Measurements from ENCODE around the gene GRM4.

GRM4 gene

GRCh38 chr6:34000281-34000680 is 145.6 kb downstream of the GRM4 start:
- ChIA-PET CTCF (interaction anchor here (0.5 to 0.7 kb wide), 2 partner anchors 584 to 616 kb away, joined by 3 read pairs; no protein-coding TSS in a partner anchor), POLR2A (ENCODE audit: low non-redundant PET) (no interaction called here)
- DNase-seq (ENCODE audit: low spot score) = no peak
- H3K27ac ChIP-seq = no peak overlapping the region
- no peak for TF ChIP-seq CTCF (conservative IDR thresholded peaks at IDR 0.05; ENCODE audit: low read depth)

GRCh38 chr6:33999567-33999966 is 146.3 kb downstream of the GRM4 start:
- no peak overlapping the region for H3K27ac ChIP-seq
- TF ChIP-seq CTCF (conservative IDR thresholded peaks at IDR 0.05; ENCODE audit: low read depth) = no peak
- no peak for DNase-seq (ENCODE audit: low spot score)
- POLR2A ChIA-PET (ENCODE audit: low non-redundant PET) = no interaction called here
- CTCF ChIA-PET = interaction anchor here (0.5 to 1.0 kb wide), 4 partner anchors 26 to 615 kb away, joined by 3 read pairs; no protein-coding TSS in a partner anchor

GRCh38 chr6:33998660-33999059 is 147.2 kb downstream of the GRM4 start:
- H3K27ac ChIP-seq = no peak overlapping the region
- no peak for TF ChIP-seq CTCF (conservative IDR thresholded peaks at IDR 0.05; ENCODE audit: low read depth)
- ChIA-PET POLR2A (ENCODE audit: low non-redundant PET) (no interaction called here), CTCF (no interaction called here)
- DNase-seq (ENCODE audit: low spot score) = no peak

GRCh38 chr6:33997265-33997664 is 148.6 kb downstream of the GRM4 start:
- H3K27ac ChIP-seq = no peak overlapping the region
- ChIA-PET POLR2A (ENCODE audit: low non-redundant PET) (no interaction called here), CTCF (no interaction called here)
- no peak for DNase-seq (ENCODE audit: low spot score)
- no peak for TF ChIP-seq CTCF (conservative IDR thresholded peaks at IDR 0.05; ENCODE audit: low read depth)

- no peak for DNase-seq (ENCODE audit: low spot score)
- CTCF ChIA-PET = interaction anchor here (0.7 kb wide), 1 partner anchor 253 kb away, joined by 5 read pairs; no protein-coding TSS in a partner anchor
- no peak overlapping the region for H3K27ac ChIP-seq
- POLR2A ChIA-PET (ENCODE audit: low non-redundant PET) = no interaction called here
- no peak for TF ChIP-seq CTCF (conservative IDR thresholded peaks at IDR 0.05; ENCODE audit: low read depth)
Measured at GRCh38 chr6:33996120-33996475, 149.8 kb downstream of the GRM4 start.

- ChIA-PET POLR2A (ENCODE audit: low non-redundant PET) (no interaction called here), CTCF (interaction anchor here (0.7 kb wide), 1 partner anchor 252 kb away, joined by 5 read pairs; no protein-coding TSS in a partner anchor)
- no peak for TF ChIP-seq CTCF (conservative IDR thresholded peaks at IDR 0.05; ENCODE audit: low read depth)
- no peak for DNase-seq (ENCODE audit: low spot score)
- no peak overlapping the region for H3K27ac ChIP-seq
Measured at GRCh38 chr6:33995309-33996119, 150.4 kb downstream of the GRM4 start.

All from RWPE1 (cell line).